Subcutaneous preadipocyte (primary cell): ENCODE data around the gene RAD21L1. TPM values are rescaled to one million over a fixed set of nuclear protein-coding genes. Genes with fewer than 3 reads are reported as not detected.

Source experiments
- total RNA-seq: library from RNA; depleted of rRNA; stranded (reverse); fragments of >200 nt; gene quantifications from 2 replicates; pipeline ENCODE4 v1.2.3, GENCODE V29; 2012

The RAD21L1 gene
- not detected in 2 replicates for total RNA-seq

DNA sequence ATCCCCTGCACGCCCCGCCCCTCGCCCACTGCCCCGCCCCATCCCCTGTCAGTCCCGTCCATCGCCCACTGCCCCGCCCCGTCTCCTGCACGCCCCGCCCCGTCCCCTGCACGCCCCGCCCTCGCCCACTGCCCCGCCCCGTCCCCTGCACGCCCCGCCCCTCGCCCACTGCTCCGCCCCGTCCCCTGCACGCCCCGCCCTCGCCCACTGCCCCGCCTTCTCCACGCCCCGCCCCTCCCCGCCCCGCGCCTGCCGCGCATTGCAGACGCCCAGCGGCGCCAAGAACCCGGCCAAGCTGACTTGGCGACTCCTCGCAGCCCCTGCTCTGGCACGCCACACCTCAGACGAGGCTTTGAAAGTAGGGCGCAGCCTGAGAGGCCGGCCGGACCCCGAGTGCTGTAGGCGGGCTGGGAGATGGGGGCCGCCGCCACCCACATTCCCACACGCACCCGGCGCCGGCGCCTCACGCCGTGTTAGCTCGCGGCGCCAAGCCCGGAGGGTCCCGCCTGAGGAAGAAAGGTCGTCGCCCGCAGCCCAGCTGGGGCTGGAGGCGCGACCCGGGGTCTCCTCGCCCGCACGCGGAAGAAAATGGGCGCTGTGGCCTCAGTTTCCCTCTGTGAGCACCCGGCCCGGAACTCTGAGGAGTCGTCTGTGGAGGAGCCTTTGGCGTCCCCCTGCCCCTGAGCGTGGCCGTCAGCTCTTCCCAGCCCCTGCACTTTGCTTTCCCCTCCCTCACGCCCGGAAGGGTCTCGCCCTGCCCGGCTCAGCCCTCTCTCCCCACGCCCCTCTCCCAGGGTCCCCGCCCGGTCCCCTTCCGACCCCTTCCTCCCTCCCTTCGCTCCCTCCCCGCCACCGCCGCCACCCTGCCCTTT lies at the start of gene RAD21L1:
RAD21L1 (plus strand) TSS at position 262 of the 872 bp plus-strand sequence. CDS start 2,410 bp downstream, outside the sequence.

DNA sequence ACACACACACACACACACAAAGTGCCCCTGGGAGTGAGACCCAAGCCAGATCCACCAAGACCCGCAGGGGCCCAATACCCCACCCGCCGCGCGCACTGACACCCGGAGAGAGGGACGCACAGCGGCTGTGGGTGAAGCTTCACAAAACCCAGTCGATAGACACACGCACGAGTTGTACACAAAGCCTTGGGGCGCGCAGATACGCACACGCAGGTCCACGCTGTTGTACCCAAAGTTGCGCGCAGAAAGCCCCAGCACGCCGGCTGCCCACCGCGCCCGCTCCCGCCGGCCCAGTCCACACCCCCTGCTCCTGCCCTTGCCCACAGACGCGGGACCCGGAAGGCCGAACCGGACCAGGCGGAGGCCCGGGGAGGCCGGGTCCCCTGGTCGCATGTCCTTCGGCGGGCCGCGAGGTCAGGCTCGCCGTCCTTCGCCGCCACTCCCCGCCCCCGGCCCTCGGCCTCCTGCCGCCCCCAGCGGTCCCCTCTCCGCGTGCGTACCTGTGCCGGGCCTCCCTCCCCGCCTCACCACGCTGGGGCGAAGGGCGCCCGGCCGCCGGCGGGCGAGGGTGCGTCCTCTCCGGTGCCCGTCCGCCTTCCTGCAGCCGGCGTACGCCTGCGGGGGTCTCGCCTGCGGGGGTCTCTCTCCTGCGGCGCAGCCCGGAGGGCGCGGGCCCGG lies 41.1 kb upstream of the RAD21L1 start, which contains the start of gene TMEM74B:
TMEM74B (minus strand) TSS at position 344 of the 678 bp plus-strand sequence. CDS start 1,180 bp downstream, outside the sequence.

DNA sequence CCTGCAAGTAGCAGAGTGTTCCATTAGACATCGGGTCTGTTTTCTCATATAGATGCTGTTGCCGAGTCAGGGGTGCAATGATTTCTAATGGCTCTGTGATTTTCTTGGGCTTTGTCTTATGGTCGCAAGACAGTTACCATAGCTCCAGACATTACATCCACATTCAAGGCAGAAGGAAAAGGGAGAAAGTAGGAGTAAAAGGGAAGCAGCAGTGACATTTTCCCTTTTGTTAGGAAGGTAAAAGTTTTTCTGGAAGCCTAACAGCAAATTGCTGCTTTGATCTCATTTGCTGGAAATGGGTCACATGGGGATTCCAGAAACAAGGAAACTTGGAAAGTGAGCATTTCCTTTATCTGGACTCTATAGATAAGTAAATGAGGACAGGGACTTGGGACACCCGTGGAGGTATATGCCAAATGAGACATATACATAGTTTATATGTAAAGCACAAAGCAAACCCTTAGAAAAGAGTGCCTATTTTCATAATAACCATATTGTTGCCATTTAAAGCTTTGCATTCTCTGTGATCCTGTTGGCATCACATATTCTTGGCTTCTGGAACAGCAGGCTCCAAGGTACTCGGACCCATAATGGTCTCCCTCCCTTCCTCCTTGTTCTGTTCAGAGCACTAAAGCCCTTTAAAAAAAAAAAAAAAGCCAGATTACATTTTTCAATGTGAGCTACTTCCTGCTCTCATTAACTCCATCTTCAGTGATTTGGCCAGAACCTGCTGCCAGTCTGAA lies 22.9 kb upstream of the RAD21L1 start, which contains the start of gene C20orf202:
C20orf202 (plus strand) TSS at position 693 of the 743 bp plus-strand sequence. CDS start 132 bp downstream, outside the sequence.

DNA sequence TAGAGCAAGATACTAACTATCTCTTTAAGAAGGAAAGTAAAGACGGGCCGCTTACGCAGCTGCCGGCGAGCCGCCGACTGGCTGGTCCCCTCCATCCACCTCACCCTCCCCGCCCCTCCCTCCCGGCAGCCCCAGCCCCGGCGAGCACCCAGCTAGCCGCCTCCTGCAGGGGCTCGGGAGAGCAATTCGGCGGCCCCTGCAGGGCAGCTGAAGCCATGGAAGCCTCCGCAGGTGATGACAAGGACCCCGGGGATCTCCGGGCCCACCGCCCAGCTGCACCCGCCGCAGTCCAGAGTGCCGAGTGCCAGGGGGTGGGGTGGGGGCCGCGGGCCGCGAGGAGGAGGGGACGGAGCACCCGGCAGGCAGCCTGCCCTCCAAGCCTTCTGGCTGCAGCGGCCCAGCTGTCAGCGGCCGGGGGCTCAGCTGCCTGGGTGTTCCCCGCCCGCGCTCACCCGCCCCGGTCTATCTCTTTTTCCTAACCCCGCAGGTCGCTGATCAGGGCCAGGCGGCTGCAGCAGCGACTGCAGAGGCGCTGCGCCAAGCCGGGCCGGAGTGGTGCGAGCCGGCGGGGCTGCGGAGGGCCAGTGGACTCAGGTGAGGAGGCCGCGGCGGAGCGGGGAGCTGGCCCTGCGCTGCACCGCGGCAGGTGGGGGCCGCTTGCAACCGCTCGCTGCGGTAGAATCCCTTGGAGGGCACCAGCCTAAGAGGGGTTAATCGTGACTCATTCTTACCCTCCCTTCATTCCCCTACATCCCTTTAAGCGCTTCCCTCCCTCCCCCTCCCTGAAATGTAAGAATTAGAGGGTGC lies 40.5 kb downstream of the RAD21L1 start, which contains the start of gene SNPH:
SNPH (plus strand) TSS at position 128 of the 807 bp plus-strand sequence. CDS start 29,946 bp downstream, outside the sequence.

Other genes starting within 250 kb of the RAD21L1 start
- not detected in 2 replicates for gene RSPO4, start 223.7 kb upstream of the RAD21L1 start, total RNA-seq
- gene PSMF1, start 107.4 kb upstream of the RAD21L1 start, total RNA-seq: 29.9 and 42.6 TPM in 2 replicates
- not detected in 2 replicates for gene TMEM74B, start 41.1 kb upstream of the RAD21L1 start, total RNA-seq
- gene C20orf202, start 22.6 kb upstream of the RAD21L1 start, total RNA-seq: not detected in 2 replicates
- 5.5 and 6.3 TPM in 2 replicates for gene SNPH, start 40.2 kb downstream of the RAD21L1 start, total RNA-seq
- gene SDCBP2, start 103.1 kb downstream of the RAD21L1 start, total RNA-seq: 1.5 and 2.3 TPM in 2 replicates
- 182 and 223 TPM in 2 replicates for gene FKBP1A, start 167.0 kb downstream of the RAD21L1 start, total RNA-seq
- gene NSFL1C, start 240.8 kb downstream of the RAD21L1 start, total RNA-seq: 15.8 and 22.0 TPM in 2 replicates